ENCODE data around the gene PRKAG2.

DNA sequence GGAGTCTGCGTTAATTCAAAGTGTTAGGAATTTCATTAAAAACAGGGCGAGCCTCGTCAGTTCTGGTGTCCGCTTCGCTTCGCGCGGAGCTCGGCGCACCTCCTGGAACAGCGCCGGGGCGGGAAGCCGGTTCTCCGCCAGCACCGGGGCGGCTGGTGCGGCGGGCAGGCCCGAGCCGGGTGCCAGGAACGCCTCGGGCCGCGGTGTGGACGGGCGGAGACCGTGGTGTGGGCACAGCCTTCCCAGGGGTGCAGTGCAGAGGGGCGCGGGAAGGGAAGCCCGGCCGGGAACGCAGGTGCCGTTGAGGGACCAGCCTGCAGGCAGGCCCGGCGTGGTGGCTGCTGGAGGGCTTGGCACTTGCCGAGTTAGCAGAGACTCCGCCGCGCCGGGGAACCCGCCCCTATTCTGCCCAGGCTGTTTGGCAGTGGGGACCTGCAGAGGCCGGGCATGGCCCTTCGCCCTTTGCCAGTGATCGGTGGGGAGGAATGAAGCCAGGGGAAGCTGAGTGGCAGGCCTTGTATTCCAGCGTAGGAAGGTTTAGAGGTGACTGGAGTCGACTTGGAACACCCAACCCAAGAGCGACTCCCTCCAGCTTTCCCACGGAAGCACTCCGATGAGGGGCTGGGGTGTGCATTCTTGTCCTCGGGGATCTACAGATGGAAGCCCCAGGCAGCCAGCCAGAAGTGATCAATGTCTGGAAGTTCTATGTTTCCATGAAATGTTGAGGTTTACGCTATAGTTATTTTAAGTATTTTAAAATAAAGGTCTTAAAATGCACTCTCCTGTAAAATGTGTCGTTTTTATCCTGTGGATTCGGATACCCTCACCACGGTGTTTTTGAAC lies 356.3 kb downstream of the PRKAG2 start:
- TF ChIP-seq, protein P1, sequence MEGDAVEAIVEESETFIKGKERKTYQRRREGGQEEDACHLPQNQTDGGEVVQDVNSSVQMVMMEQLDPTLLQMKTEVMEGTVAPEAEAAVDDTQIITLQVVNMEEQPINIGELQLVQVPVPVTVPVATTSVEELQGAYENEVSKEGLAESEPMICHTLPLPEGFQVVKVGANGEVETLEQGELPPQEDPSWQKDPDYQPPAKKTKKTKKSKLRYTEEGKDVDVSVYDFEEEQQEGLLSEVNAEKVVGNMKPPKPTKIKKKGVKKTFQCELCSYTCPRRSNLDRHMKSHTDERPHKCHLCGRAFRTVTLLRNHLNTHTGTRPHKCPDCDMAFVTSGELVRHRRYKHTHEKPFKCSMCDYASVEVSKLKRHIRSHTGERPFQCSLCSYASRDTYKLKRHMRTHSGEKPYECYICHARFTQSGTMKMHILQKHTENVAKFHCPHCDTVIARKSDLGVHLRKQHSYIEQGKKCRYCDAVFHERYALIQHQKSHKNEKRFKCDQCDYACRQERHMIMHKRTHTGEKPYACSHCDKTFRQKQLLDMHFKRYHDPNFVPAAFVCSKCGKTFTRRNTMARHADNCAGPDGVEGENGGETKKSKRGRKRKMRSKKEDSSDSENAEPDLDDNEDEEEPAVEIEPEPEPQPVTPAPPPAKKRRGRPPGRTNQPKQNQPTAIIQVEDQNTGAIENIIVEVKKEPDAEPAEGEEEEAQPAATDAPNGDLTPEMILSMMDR (IDR thresholded peaks at IDR 0.05 in 8 of 11, conservative IDR thresholded peaks at IDR 0.05 in 3 of 11): no peak
- no peak for TF ChIP-seq POLR2A (IDR thresholded peaks at IDR 0.05)
- TF ChIP-seq POLR2AphosphoS5 (IDR thresholded peaks at IDR 0.05): no peak
